ENCODE results near the gene VPS16.
"Not testable (repeated sequence)": the region's sequence is repeated elsewhere in the genome, so short reads cannot be mapped to it uniquely, and the experiment has no call there.

VPS16 gene

GRCh38 chr20:2873010-2873746 lies 32.6 kb downstream of the VPS16 start, which contains the start of gene PTPRA:
Gene PTPRA, plus strand, starts transcription at chr20:2873481. Its CDS starts 90,797 bp downstream, at chr20:2964278.
- DNase-seq: peak; percentile 73

- no peak for DNase-seq
Observed at GRCh38 chr20:2873747-2874041, 33.1 kb downstream of the VPS16 start.

DNA sequence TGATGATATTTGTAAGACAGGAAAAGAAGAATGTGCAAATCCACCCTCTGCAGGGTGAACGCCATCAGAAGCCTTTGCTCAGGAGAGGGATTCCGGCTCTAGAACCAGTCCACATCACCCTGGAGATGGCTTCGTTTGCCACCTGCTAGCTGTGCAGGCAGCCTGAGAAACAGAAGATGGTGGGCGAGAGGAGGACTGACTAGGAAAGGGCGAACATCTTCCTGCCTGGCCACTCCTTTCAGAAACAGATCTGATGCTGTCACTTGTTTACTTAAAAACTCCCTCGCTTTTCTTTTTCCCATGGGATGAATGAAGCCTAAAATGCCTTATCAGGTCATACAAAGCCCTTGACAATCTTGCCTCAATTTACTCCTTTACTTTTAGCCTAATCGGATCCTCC lies 33.9 kb downstream of the VPS16 start:
- no peak for DNase-seq

GRCh38 chr20:2875690-2876203 lies 35.2 kb downstream of the VPS16 start:
- DNase-seq: no peak

DNA sequence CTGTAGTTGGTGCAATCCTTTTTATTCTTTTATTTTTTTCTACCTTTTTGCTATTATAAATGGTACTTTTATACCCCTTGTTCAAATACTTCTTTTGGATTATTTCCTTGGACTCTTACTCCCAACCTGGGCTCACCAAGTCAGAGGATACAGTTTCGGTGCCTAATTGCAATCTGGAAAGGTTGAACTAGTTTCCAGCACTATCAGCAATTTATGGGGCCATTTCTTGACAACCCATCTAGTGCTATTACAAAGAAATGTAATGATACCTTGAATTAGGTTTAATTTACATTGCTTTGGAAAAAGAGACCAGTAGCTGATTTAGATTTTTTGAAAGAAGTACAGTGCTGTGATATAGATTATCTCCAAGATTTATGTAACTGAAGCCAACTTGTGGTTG lies 38.0 kb downstream of the VPS16 start:
- DNase-seq: no peak

GRCh38 chr20:2879146-2879545 lies 38.6 kb downstream of the VPS16 start:
- DNase-seq: no peak

DNA sequence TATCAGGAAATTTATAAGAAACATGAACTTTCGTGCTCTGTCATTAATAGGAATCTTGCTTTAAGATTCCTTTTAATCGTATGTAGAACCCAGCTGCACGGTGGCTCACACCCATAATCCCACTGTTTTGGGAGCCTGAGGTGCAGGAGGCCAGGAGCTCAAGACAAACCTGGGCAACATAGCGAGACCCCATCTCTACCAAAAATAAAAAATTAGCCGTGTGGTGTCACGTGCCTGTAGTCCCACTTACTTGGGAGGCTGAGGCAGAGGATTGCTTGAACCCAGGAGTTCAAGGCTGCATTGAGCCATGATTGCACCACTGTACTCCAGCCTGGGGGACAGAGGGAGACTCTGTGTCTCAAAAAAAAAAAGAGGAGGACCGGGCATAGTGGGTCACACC lies 40.1 kb downstream of the VPS16 start:
- DNase-seq: no peak

DNA sequence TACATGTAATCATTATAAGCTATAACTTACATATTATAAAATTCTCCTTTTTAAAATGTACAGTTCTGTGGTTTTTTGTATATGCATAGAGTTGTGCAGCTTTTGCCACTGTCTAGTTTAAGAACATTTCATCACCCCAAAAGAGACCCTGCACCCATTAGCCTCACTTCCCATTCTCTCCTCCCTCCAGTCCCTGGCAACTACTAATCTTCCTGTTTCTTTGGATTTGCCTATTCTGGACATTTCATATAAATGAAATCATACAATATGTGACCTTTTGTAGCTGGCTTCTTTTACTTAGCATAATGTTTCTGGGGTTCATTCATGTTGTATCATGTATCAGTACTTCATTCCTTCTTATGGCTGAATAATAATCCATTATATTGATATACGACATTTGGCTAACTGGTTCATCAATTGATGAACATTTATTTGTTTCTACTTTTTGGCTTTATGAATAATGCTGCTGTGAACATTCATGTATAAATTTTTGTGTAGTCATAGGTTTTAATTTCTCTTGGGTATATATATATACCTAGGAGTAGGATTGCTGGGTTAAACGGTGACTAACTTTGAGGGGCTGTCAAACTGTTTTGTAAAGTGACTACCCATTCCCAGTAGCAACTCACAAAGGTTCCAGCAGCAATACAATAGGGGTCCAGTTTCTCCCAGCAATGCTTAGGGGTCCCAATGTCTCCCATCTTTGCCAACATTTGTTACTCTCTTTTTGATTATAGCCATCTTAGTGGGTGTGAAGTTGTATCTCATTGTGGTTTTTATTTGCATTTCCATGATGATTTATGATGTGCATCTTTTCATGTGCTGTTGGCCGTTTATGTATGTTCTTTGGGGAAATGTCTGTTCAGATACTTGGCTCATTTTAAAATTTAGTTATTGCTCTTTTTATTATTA lies 43.4 kb downstream of the VPS16 start:
- no peak for DNase-seq

DNA sequence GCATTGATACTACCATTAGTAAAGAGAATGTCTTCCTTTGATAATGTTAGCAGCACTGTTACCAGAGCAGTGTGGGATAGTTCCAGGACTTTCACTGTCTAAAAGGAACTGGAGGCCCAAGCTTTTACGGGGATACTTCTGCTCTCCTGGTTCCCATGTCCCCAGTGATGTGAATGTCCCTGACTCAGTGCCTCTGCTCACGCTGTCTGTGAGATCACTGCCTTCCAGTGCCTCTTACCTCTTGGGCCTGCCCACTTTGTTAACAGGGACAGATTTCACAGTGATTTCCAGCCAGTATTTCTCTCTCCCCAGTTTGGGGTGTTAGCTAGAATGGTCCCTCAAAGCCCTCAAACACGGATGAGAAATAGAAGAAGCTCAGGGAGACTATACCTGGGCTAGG lies 47.2 kb downstream of the VPS16 start:
- no peak for DNase-seq

- DNase-seq: no peak
Observed at GRCh38 chr20:2888224-2888955, 47.8 kb downstream of the VPS16 start.

GRCh38 chr20:2889209-2889608 lies 48.7 kb downstream of the VPS16 start:
- no peak for DNase-seq

GRCh38 chr20:2889797-2890196 lies 49.3 kb downstream of the VPS16 start:
- no peak for DNase-seq

DNA sequence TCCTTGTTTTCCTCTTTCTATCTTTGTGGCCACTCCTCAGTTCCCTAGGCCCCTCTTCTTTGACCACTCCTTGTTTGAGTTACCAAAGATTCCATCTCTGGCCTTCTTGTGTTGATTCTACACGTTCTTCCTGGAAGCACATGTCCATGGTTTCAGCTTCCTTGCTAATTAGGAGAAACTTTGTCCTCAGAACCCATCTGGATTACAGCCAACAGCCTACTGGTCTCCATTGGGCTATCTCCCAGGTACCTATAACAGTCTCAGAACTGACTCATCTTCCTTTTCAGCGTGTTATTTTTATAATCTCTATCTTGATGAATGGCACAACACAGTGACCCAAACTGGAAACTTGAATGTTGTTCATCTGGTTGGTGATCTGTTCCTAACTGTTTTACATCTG lies 50.2 kb downstream of the VPS16 start:
- no peak for DNase-seq

GRCh38 chr20:2891343-2891742 lies 50.8 kb downstream of the VPS16 start:
- DNase-seq: no peak

- DNase-seq: no peak
Observed at GRCh38 chr20:2892376-2892775, 51.8 kb downstream of the VPS16 start.

GRCh38 chr20:2894221-2894620 lies 53.7 kb downstream of the VPS16 start:
- no peak for DNase-seq

DNA sequence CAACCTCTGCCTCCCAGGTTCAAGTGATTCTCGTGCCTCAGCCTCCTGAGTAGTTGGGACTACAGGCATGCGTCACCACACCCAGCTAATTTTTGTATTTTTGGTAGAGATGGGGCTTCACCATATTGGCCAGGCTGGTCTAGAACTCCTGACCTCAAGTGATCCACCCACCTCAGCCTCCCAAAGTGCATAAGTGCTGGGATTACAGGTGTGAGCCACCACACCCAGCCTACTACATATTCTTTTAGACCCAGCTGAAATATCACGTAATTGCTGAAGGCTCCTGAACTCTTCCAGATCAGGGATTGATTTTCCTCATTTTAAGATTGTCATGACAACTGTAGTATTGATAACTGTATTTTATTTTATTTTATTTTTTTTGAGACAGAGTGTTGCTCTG lies 54.6 kb downstream of the VPS16 start:
- DNase-seq: not testable (repeated sequence)

DNA sequence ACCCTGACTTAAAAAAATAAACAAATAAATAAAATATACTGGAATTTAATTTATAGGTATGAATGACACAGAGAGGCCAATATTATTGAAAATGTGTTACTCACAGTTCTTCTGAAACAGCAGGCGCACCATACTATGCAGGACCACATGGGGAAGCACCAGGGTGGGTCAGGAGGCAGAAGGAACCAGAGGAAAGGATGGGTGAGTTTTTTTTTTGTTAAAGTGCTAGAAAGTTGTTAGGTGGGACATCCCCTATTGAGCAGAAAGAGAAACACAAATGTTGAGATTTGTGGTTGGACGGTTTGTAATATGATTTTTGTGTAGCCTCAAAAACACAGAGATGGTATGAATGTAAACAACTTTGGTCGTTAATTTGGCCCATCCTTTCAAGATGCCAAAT lies 58.7 kb downstream of the VPS16 start:
- DNase-seq: no peak

GRCh38 chr20:2900845-2901592 lies 60.5 kb downstream of the VPS16 start:
- no peak for DNase-seq

DNA sequence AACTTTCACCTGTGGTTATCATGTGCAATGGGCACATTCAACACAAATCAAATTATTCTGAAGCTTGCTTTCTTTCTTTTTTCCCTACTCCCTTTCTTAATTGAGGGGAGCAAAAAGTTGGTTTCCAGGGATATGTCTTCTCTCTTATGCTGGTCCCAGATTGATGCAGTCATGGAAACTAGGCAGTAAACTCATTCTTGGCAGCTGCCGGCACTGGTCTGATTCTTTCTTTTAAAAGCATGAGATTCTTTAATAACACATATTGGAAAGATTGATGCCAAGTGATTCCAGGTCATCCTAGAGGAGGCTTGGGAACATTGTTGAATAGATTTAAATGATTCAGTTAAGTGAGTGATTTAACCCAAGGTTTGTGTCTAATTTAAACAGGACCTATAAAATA lies 61.7 kb downstream of the VPS16 start:
- no peak for DNase-seq

- DNase-seq: no peak
Observed at GRCh38 chr20:2902818-2903217, 62.3 kb downstream of the VPS16 start.

DNA sequence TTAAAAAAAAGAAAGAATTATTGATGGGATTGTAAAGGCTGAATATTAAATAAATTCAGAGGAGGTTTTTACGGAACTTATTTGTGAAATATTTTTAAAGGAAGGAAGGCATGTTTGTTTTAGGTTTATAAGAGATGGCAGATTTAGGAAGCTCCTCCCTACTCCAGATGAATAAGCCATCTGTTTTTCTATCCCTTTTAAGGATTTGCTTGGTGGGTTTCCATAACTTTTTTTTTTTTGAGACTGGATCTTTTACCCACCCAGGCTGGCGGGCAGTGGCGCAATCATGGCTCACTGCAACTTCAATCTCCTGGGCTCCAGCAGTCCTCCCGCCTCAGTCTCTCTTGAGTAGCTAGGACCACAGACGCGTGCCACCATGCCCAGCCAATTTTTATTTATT lies 63.1 kb downstream of the VPS16 start:
- no peak for DNase-seq

DNA sequence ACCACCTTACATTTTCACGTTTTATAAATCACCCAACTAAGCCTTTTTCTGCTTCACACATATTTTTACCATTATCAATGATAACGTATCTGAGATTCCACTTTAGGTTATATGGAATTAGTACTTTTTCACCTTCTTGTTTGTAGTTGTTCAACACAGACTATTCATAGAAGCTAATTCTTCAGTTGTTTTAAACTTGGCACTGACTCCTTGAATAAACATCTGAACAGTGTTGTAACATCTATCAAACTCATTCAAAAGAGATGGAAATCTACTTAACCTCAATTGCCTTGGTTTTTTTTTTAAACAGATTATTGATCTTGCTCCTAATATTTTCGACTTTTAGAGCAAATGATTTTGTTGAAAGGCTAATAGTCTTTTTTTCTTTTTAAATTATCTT lies 67.0 kb downstream of the VPS16 start:
- no peak for DNase-seq

All from DMS153 (cell line).